Measurements from ENCODE around the gene SLC17A3. TPM values are rescaled to one million over a fixed set of nuclear protein-coding genes. Genes with fewer than 3 reads are reported as not detected.

SLC17A3 gene
- total RNA-seq, 6 experiments from 2014 or later, result not detected

DNA sequence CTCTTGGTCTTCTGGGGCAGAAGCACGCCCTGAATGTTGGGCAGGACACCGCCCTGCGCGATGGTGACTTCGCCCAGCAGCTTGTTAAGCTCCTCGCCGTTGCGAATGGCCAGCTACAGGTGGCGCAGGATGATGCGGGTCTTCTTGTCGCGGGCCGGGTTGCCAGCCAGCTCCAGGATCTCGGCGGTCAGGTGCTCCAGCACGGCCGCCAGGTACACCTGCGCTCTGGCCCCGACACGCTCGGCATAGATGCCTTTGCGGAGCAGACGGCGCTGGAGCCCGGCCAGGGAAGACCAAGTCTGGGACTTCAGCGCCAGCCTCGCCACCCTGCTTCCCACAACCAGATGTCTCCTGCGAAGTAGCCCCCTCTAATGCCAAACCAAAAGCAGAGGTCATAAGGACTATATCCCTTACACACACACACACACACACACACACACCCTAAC lies 8.0 kb upstream of the SLC17A3 start:
- Mint-ChIP-seq H3K27ac (no peak overlapping the region), H3K9me3 (no peaks in the 10 kb centered on the region), H3K4me1 (ENCODE audit: low read depth) (peaks cover 10% of the 10 kb centered on the region; the same call in 1 of the 2 replicates), H3K27me3 (ENCODE audit: insufficient read depth) (peaks cover 5% of the 10 kb centered on the region), H3K36me3 (ENCODE audit: low read depth) (no peaks in the 10 kb centered on the region), H3K4me3 (no peak overlapping the region; the same call in 1 of the 2 replicates)
- TF ChIP-seq, protein P1, sequence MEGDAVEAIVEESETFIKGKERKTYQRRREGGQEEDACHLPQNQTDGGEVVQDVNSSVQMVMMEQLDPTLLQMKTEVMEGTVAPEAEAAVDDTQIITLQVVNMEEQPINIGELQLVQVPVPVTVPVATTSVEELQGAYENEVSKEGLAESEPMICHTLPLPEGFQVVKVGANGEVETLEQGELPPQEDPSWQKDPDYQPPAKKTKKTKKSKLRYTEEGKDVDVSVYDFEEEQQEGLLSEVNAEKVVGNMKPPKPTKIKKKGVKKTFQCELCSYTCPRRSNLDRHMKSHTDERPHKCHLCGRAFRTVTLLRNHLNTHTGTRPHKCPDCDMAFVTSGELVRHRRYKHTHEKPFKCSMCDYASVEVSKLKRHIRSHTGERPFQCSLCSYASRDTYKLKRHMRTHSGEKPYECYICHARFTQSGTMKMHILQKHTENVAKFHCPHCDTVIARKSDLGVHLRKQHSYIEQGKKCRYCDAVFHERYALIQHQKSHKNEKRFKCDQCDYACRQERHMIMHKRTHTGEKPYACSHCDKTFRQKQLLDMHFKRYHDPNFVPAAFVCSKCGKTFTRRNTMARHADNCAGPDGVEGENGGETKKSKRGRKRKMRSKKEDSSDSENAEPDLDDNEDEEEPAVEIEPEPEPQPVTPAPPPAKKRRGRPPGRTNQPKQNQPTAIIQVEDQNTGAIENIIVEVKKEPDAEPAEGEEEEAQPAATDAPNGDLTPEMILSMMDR (IDR thresholded peaks at IDR 0.05), result no peak
- DNase-seq, result no peak

DNA sequence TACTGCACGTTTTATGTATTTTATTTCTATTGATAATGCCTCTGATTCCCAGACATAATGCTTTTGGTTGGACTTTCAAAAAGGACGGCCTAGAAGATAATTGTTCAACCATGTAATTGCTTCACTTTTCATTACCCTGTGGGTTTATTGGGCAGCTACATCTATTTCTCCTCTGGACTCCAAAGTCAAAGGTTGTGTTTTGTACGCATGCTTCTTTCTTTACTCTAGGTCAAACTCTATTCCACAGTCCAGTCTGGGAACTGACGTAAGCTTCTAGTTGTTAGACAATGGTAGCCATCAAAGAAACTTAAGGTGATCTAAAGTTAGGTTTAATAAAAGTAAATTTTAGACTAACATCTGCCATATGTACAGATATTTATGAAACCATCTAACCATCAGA lies 6.6 kb upstream of the SLC17A3 start:
- TF ChIP-seq, protein P1 (IDR thresholded peaks at IDR 0.05), result no peak
- Mint-ChIP-seq H3K27me3 (ENCODE audit: insufficient read depth) (peaks cover 2% of the 10 kb centered on the region; the same call in 1 of the 2 replicates), H3K9me3 (no peaks in the 10 kb centered on the region), H3K4me3 (no peak overlapping the region), H3K36me3 (ENCODE audit: low read depth) (no peaks in the 10 kb centered on the region), H3K4me1 (ENCODE audit: low read depth) (peaks cover 10% of the 10 kb centered on the region; the same call in 1 of the 2 replicates), H3K27ac (no peak overlapping the region)
- no peak for DNase-seq

DNA sequence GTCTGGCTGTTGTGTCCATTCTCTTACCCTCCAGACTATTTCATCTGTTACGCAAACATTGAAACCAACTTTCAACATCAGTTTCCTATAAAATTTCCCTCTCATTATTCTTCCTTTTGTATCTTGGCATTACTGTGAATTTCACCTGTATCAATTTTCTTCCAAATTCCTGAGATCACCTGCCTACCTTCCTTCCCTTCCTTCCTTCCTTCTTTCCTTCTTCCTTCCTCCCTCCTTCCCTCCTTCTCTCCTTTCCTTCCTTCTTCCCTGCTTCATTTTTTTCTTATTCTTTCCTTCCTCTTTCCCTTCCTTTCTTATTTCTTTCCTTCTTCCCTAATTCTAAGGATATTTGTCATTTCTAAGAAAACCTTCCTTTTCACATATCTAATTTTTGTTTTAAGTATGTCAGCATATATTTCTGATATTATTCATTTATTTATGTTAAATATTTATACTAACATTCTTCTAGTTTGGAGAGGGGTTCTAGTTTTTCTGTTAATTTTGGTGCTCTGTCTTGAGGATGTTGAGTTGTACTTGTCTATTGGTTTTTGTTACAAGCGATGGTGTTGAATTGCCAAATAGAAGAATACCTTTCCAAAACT lies 4.8 kb upstream of the SLC17A3 start:
- H3K27ac Mint-ChIP-seq, result no peak overlapping the region

DNA sequence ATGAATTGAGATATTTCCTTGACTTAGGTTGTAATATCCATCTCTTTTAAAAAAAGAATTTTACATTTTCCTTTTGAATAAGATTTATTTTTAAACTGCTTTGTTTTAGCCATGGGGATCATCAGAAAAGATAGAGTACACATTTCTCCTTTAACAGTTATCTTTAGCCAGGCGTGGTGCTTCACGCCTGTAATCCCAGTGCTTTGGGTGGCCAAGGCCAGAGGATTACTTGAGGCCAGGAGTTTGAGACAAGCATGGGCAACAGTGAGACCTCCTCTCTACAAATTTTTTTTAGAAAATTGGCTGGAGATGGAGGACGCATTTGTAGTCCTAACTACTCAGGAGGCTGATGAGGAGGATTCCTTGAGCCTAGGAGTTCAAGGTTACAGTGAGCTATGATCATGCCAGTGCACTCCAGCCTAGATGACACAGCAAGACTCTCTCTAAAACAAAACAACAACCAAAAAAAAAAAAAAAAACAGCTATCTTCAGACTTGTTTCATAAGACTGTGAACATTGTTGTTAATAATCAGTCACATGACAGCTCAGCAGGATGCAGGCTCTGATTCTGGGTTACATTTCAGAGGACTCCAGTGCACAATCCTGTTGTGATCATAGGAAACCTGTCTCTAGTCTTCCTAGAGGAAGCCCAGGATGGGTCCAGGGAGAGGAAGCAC lies 2.0 kb upstream of the SLC17A3 start:
- DNase-seq, result no peak
- peaks cover 4% of the 10 kb centered on the region; the same call in 1 of the 2 replicates for H3K27me3 Mint-ChIP-seq (ENCODE audit: insufficient read depth)
- no peak overlapping the region for H3K4me3 Mint-ChIP-seq
- H3K27ac Mint-ChIP-seq, result no peak overlapping the region
- no peaks in the 10 kb centered on the region for H3K36me3 Mint-ChIP-seq (ENCODE audit: low read depth)
- no peaks in the 10 kb centered on the region for H3K9me3 Mint-ChIP-seq
- H3K4me1 Mint-ChIP-seq (ENCODE audit: low read depth), result no peaks in the 10 kb centered on the region
- TF ChIP-seq, protein P1 (IDR thresholded peaks at IDR 0.05), result no peak

More for the DNA sequence above, 4.8 kb upstream of the SLC17A3 start:
- TF ChIP-seq, protein P1 (IDR thresholded peaks at IDR 0.05), result no peak
- H3K4me1 Mint-ChIP-seq (ENCODE audit: low read depth), result peaks cover 3% of the 10 kb centered on the region; the same call in 1 of the 2 replicates
- DNase-seq, result no peak
- no peaks in the 10 kb centered on the region for H3K36me3 Mint-ChIP-seq (ENCODE audit: low read depth)
- no peak overlapping the region for H3K4me3 Mint-ChIP-seq
- peaks cover 2% of the 10 kb centered on the region; the same call in 1 of the 2 replicates for H3K27me3 Mint-ChIP-seq (ENCODE audit: insufficient read depth)
- no peaks in the 10 kb centered on the region for H3K9me3 Mint-ChIP-seq

DNA sequence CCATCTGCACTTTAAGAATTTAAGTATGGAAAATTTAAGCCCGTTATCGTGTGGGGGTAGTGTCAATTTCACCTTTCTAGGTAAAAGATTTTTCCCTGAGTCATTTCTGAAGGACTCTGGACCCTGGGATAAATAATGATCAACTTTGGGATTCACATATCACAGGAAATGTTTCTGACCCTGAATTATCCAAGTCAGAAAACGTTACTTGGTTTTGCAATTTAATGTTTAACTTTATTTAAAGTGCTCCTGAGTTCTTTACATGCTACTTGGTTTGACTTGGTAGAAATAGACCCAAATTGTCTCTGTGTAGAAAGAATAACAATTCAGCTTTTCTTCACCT lies 1.5 kb upstream of the SLC17A3 start:
- DNase-seq, result no peak
- peaks cover 4% of the 10 kb centered on the region; the same call in 1 of the 2 replicates for H3K27me3 Mint-ChIP-seq (ENCODE audit: insufficient read depth)
- TF ChIP-seq, protein P1 (IDR thresholded peaks at IDR 0.05), result no peak
- no peaks in the 10 kb centered on the region for H3K9me3 Mint-ChIP-seq
- no peaks in the 10 kb centered on the region for H3K4me1 Mint-ChIP-seq (ENCODE audit: low read depth)
- no peak overlapping the region for H3K27ac Mint-ChIP-seq
- no peaks in the 10 kb centered on the region for H3K36me3 Mint-ChIP-seq (ENCODE audit: low read depth)
- H3K4me3 Mint-ChIP-seq, result no peak overlapping the region

All from HFFc6 (cell line).